Small intestine (tissue), 7 donors: ENCODE data around the gene CNGA4. TPM values are rescaled to one million over a fixed set of nuclear protein-coding genes. Genes with fewer than 3 reads are reported as not detected.
"Not testable (repeated sequence)": the region's sequence is repeated elsewhere in the genome, so short reads cannot be mapped to it uniquely, and the experiment has no call there.

Experiments
- DNase-seq, 2 donors: peaks; one replicate each; pipeline versions ENCODE4 v3.0.0 to v3.0.0-alpha.2; 2013
- FAIRE-seq: peaks from 2 replicates; lab custom pipeline; 2012; peaks lifted over from hg19 to GRCh38; lab: Jason Lieb, UNC
- H3K27ac ChIP-seq, 3 donors: one replicate each; pipeline ENCODE4 v1.5.1; 2013; ENCODE audit warnings: low read length in 2 of 3, mild to moderate bottlenecking in 2 of 3, control low read depth in 1 of 3, inconsistent platforms in 1 of 3, low read depth in 1 of 3, moderate library complexity in 1 of 3
- H3K27me3 ChIP-seq, 3 donors: one replicate each; pipeline ENCODE4 v1.6.1; 2013; ENCODE audit warnings: low read length in 3 of 3, inconsistent platforms in 1 of 3; ENCODE audit not compliant: control insufficient read depth in 3 of 3, insufficient read depth in 3 of 3
- H3K36me3 ChIP-seq, 3 donors: one replicate each; pipeline ENCODE4 v1.6.1; 2013; ENCODE audit warnings: low read length in 3 of 3, inconsistent platforms in 1 of 3, low read depth in 1 of 3, mild to moderate bottlenecking in 1 of 3, moderate library complexity in 1 of 3; ENCODE audit not compliant: control insufficient read depth in 3 of 3, insufficient read depth in 2 of 3
- H3K4me1 ChIP-seq, 3 donors: one replicate each; pipeline ENCODE4 v1.6.1; 2013; ENCODE audit warnings: low read length in 2 of 3, inconsistent platforms in 1 of 3, low read depth in 1 of 3, mild to moderate bottlenecking in 1 of 3, moderate library complexity in 1 of 3; ENCODE audit not compliant: control insufficient read depth in 3 of 3, insufficient read depth in 2 of 3
- H3K4me3 ChIP-seq, 3 donors: one replicate each; pipeline ENCODE4 v1.5.1; 2013; ENCODE audit warnings: low read length in 3 of 3, control low read depth in 1 of 3, inconsistent platforms in 1 of 3, low read depth in 1 of 3, mild to moderate bottlenecking in 1 of 3, moderate library complexity in 1 of 3
- H3K9me3 ChIP-seq, 2 donors: one replicate each; pipeline ENCODE4 v1.6.1; 2013; ENCODE audit warnings: low read depth in 1 of 2, low read length in 1 of 2; ENCODE audit not compliant: control insufficient read depth in 2 of 2, insufficient read depth in 1 of 2
- WGBS, 3 donors: extraction: QIAGEN DNeasy Blood & Tissue Kit; methylation state at CpG; one replicate each; pipeline ENCODE4 v1.1.7; 2013; 5-methylcytosine and 5-hydroxymethylcytosine counted together
- polyA plus RNA-seq, 4 donors: library from polyadenylated mRNA; stranded (reverse) in 3 of 4; unstranded in 1 of 4; fragments of 200-250 nt in 3 of 4; fragments of 120-200 nt in 1 of 4; gene quantifications; one replicate each; pipeline versions ENCODE4 v1.2.1 to v1.2.3, GENCODE V29; 2013
- donor health status: healthy with polysubstance abuse.
- donor health status: control.
- donor health status: control.
- donor health status: Bipolar disorder and iron deficiency.
- donor health status: healthy.

The CNGA4 gene
- polyA plus RNA-seq, 4 donors, result 0.09 to 0.32 TPM; not detected in 2

- no peak overlapping the region for H3K27ac ChIP-seq
- FAIRE-seq, result no peak
- no peaks in the 10 kb centered on the region for H3K36me3 ChIP-seq
- no peaks in the 10 kb centered on the region for H3K9me3 ChIP-seq
- DNase-seq, result no peak
- WGBS, 3 donors, result 49 to 54% (median 52%) methylated on average over 3 to 4 of the region's 4 CpGs
- H3K27me3 ChIP-seq, result no peaks in the 10 kb centered on the region
- H3K4me3 ChIP-seq, result no peak overlapping the region
- H3K4me1 ChIP-seq, result no peaks in the 10 kb centered on the region
These were observed 34.3 kb downstream of the CNGA4 start for GRCh38 chr11:6273188-6273587.

GRCh38 chr11:6280809-6281208 is 41.9 kb downstream of the CNGA4 start:
- H3K36me3 ChIP-seq, DNase-seq, FAIRE-seq, H3K4me1 ChIP-seq, H3K4me3 ChIP-seq, H3K9me3 ChIP-seq, H3K27ac ChIP-seq: not testable (repeated sequence)
- peaks cover 0 to 19% (median 0%) of the 10 kb centered on the region in 3 donors for H3K27me3 ChIP-seq
- 18 to 46% (median 33%) methylated on average over 7 of the region's 7 CpGs for WGBS, 3 donors

GRCh38 chr11:6283453-6284023 is 44.6 kb downstream of the CNGA4 start:
- WGBS, 3 donors, result 41 to 63% (median 48%) methylated on average over 4 of the region's 4 CpGs
- DNase-seq (no peak), FAIRE-seq (no peak)
- Histone ChIP-seq H3K27ac (no peak overlapping the region), H3K27me3 (peaks cover 0 to 18% (median 0%) of the 10 kb centered on the region in 3 donors), H3K4me3 (no peak overlapping the region), H3K4me1 (no peaks in the 10 kb centered on the region), H3K9me3 (no peaks in the 10 kb centered on the region), H3K36me3 (no peaks in the 10 kb centered on the region)

- no peak overlapping the region for H3K4me3 ChIP-seq
- 91 to 95% (median 93%) methylated on average over 3 of the region's 3 CpGs for WGBS, 3 donors
- peaks cover 0 to 14% (median 0%) of the 10 kb centered on the region in 3 donors for H3K27me3 ChIP-seq
- FAIRE-seq (no peak), DNase-seq (no peak)
- no peaks in the 10 kb centered on the region for H3K36me3 ChIP-seq
- no peaks in the 10 kb centered on the region for H3K9me3 ChIP-seq
- no peaks in the 10 kb centered on the region for H3K4me1 ChIP-seq
- H3K27ac ChIP-seq, result no peak overlapping the region
These were observed 45.4 kb downstream of the CNGA4 start for GRCh38 chr11:6284250-6284649.

GRCh38 chr11:6285019-6285418 is 46.1 kb downstream of the CNGA4 start:
- no peaks in the 10 kb centered on the region for H3K36me3 ChIP-seq
- H3K9me3 ChIP-seq, result no peaks in the 10 kb centered on the region
- FAIRE-seq (no peak), DNase-seq (no peak)
- no peak overlapping the region for H3K4me3 ChIP-seq
- H3K4me1 ChIP-seq, result no peaks in the 10 kb centered on the region
- WGBS, 3 donors, result 87 to 89% (median 87%) methylated on average over 4 of the region's 4 CpGs
- no peak overlapping the region for H3K27ac ChIP-seq
- peaks cover 0 to 19% (median 0%) of the 10 kb centered on the region in 3 donors for H3K27me3 ChIP-seq

Other genes starting within 250 kb of the CNGA4 start
- gene OR56A4, start 232.1 kb upstream of the CNGA4 start, polyA plus RNA-seq, result under 1 TPM in 1 of 4 donors, not detected in 3; 0.01 TPM
- under 1 TPM in 1 of 4 donors, not detected in 3; under 0.01 TPM for gene OR56A1, start 208.3 kb upstream of the CNGA4 start, polyA plus RNA-seq
- gene OR56B4, start 131.4 kb upstream of the CNGA4 start, polyA plus RNA-seq, result under 1 TPM in 1 of 4 donors, not detected in 3; 0.31 TPM
- not detected for gene OR52B2, start 68.8 kb upstream of the CNGA4 start, polyA plus RNA-seq
- gene OR52W1, start 39.9 kb upstream of the CNGA4 start, polyA plus RNA-seq, result under 1 TPM in 1 of 4 donors, not detected in 3; 0.12 TPM
- under 1 TPM in 1 of 4 donors, not detected in 3; 0.66 TPM for gene C11orf42, start 33.5 kb upstream of the CNGA4 start, polyA plus RNA-seq
- 100 to 1,000 TPM in 3 of 4 donors, 10 to 100 TPM in 1; 63.4 to 157 (median 121) TPM for gene FHIP1B, start 4.5 kb upstream of the CNGA4 start, polyA plus RNA-seq
- under 1 TPM in 2 of 4 donors, not detected in 2; 0.06 TPM for gene CCKBR, start 20.7 kb downstream of the CNGA4 start, polyA plus RNA-seq
- 10 to 100 TPM in 3 of 4 donors, 1 to 10 TPM in 1; 2.0 to 29.6 (median 12.3) TPM for gene CAVIN3, start 81.4 kb downstream of the CNGA4 start, polyA plus RNA-seq
- gene SMPD1, start 151.4 kb downstream of the CNGA4 start, polyA plus RNA-seq, result 10 to 100 TPM; 22.0 to 41.2 (median 29.3) TPM
- 10 to 100 TPM in 2 of 4 donors, 1 to 10 TPM in 2; 2.5 to 17.8 (median 11.9) TPM for gene APBB1, start 180.0 kb downstream of the CNGA4 start, polyA plus RNA-seq
- 1 to 10 TPM in 3 of 4 donors, under 1 TPM in 1; 0.85 to 5.7 (median 3.3) TPM for gene HPX, start 201.9 kb downstream of the CNGA4 start, polyA plus RNA-seq
- 10 to 100 TPM; 11.0 to 96.4 (median 39.3) TPM for gene TRIM3, start 234.9 kb downstream of the CNGA4 start, polyA plus RNA-seq
- 10 to 100 TPM; 48.5 to 68.8 (median 64.1) TPM for gene ARFIP2, start 242.2 kb downstream of the CNGA4 start, polyA plus RNA-seq
- 10 to 100 TPM; 15.9 to 47.1 (median 23.9) TPM for gene TIMM10B, start 242.4 kb downstream of the CNGA4 start, polyA plus RNA-seq